GM12891 (cell line): Measurements from ENCODE around the gene UPF1.

Experiments used
- DNase-seq: peaks from one replicate; pipeline ENCODE4 v3.0.0; 2011; ENCODE audit warnings: low spot score; ENCODE audit not compliant: insufficient read length
- FAIRE-seq: peaks from 2 replicates; lab custom pipeline; 2011; peaks lifted over from hg19 to GRCh38; lab: Jason Lieb, UNC
- PAX5 ChIP-seq: IDR thresholded peaks from 2 replicates; pipeline ENCODE4 v1.6.1; 2011; ENCODE audit warnings: low read length, moderate library complexity, mild to moderate bottlenecking; ENCODE audit not compliant: insufficient read depth, severe bottlenecking
- POLR2A ChIP-seq: IDR thresholded peaks from 2 replicates; pipeline ENCODE4 v1.6.1; 2011; ENCODE audit warnings: low read depth, low read length, control low read depth
- POLR2AphosphoS5 ChIP-seq: IDR thresholded peaks from 2 replicates; pipeline ENCODE4 v1.6.1; 2011; ENCODE audit warnings: low read depth, low read length, control low read depth
- POU2F2 ChIP-seq: IDR thresholded peaks from 2 replicates; pipeline ENCODE4 v1.6.1; 2011; ENCODE audit warnings: low read depth, mild to moderate bottlenecking, control low read depth, low read length, moderate library complexity
- SPI1 ChIP-seq: IDR thresholded peaks from 2 replicates; pipeline ENCODE4 v1.6.1; 2011; ENCODE audit warnings: low read depth, low read length, control low read depth
- TAF1 ChIP-seq: IDR thresholded peaks from 2 replicates; pipeline ENCODE4 v1.6.1; 2011; ENCODE audit warnings: low read depth, low read length, control low read depth

Gene UPF1

DNA sequence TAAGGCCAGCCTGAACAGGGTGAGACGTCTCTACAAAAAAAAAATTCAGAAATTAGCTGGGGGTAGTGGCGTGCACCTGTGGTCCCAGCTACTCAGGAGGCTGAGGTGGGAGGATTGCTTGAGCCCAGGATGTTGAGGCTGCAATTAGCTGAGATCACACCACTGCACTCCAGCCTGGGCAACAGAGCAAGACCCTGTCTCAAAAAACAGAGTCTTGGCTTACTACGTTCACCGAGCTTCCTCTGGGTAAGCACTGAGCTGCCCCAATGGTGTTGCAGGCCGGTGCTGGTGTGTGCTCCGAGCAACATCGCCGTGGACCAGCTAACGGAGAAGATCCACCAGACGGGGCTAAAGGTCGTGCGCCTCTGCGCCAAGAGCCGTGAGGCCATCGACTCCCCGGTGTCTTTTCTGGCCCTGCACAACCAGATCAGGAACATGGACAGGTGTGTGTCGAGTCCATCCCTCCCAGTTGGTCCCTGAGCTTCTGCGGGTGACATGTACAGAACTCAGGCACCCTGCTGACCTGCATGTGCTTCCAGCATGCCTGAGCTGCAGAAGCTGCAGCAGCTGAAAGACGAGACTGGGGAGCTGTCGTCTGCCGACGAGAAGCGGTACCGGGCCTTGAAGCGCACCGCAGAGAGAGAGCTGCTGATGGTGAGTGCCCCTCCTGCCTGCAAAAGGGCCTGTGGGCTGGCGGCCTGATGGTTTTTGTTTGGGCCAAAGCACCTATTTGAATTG lies 24.1 kb downstream of the UPF1 start:
- no peak for FAIRE-seq
- TF ChIP-seq POLR2A: no peak
- no peak for TF ChIP-seq SPI1
- TF ChIP-seq PAX5: no peak
- TF ChIP-seq POLR2AphosphoS5: no peak
- TF ChIP-seq TAF1: no peak
- TF ChIP-seq POU2F2: no peak

DNA sequence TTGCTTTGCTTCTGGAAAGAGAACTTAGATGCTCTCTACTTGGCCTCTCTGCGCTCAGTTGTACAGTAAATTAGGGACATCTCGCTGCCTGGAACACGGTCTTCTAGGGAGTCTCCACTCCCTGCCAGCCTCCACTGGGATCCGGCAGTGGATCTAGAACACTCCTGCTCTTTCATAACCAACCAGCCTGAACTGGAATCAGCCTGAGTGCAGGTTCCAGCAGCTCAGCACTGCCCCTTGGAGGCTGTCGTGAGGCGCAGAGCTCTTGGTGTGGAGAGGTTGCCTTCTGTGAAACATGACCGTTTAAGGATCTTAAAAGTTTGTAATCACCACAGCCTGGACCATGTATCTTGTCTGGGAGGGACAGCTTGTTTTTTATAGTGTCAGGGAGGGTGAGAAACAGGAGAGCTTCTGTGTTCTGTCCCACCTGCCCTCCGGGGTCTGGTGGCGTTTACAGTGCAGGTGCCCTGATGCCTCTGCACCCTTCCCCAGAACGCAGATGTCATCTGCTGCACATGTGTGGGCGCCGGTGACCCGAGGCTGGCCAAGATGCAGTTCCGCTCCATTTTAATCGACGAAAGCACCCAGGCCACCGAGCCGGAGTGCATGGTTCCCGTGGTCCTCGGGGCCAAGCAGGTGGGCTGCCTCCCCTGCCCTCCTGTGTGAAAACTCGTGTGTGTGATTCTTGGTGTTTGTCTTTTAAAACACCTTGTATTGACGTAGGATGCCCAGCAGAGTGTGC lies 24.8 kb downstream of the UPF1 start:
- no peak for DNase-seq
- no peak for FAIRE-seq
- no peak for TF ChIP-seq POU2F2
- TF ChIP-seq TAF1: no peak
- no peak for TF ChIP-seq POLR2A
- no peak for TF ChIP-seq SPI1
- TF ChIP-seq PAX5: no peak
- TF ChIP-seq POLR2AphosphoS5: no peak

More for the DNA sequence above, 24.1 kb downstream of the UPF1 start:
- DNase-seq: no peak

DNA sequence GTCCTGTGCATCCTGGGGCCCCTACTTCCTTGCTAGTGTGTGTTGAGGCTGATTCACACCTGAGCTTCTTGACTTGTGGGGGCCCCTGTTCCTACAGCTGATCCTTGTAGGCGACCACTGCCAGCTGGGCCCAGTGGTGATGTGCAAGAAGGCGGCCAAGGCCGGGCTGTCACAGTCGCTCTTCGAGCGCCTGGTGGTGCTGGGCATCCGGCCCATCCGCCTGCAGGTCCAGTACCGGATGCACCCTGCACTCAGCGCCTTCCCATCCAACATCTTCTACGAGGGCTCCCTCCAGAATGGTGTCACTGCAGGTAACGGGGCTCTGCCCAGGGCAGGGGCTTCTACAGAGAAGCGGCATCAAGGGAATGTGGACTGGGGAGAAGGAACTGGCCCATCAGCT lies 25.5 kb downstream of the UPF1 start:
- FAIRE-seq (no peak), DNase-seq (no peak)
- TF ChIP-seq POLR2A: no peak

DNA sequence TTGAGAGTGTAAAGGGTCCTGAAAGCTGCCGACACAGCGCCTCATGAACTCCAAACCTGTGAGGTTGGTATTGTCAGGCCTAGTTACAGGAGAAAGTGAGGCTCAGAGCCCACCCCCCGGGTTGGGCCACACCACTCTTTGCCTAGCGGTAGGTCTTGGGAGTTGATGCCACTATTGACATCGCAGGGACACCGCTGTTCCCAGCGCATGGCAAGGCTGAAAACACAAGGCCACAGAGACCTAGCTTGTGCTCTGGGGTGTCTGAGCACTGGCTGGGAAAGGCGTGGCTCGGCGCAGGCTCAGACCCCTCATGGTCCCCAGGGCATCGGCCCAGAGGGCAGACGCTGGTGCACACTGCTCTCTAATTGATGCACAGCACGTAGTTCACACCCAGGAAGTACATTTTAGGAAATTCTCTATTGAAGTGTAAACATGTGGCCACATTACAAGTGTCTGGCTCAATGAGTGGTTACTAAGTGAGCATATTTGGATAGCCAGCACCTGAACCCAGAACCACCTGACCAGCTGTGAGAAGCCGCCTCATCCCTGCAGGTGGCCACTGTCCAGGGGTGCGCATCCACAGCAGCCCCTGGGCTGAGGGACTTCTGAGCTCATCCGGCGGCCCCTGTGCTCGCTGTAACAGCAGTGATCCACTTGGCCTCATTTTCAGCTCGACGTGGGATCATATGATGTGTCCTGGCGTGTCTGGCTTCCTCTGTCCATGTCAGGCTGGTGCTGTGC lies 27.3 kb downstream of the UPF1 start:
- no peak for FAIRE-seq
- TF ChIP-seq POLR2AphosphoS5 (peak; percentile 21; the same call in 1 of the 2 replicates), POLR2A (no peak; the same call in 1 of the 2 replicates)
- DNase-seq: no peak

DNA sequence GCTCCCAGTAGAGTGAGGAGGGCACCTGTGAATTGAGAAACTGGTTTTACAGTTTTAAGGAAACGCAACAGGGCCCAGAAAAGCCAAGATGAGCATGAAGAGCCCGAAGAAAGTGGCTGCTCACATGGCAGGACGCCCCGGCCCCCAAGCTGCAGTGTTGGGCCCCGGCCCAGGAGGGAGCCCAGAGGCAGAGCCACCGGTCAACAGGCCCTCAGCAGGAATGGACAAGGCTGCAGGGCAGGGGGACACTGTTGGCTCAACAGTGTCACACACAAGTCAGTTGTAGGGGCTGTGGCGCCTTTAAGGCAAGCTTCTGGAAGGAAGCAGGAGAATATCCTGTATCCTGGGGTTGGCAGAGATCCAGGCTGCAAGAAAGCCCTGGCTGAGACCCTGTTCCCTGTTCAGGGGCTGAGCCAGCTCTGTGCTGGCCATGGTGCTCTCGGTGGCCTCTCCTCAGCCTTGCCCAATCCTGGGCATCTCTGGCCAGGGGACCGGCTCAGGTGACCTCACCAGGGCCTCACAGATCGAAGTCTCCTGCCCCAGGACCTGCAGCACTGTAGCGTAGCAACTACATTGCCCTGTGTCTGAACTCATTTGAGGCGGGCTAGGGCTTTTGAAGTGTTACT lies 28.0 kb downstream of the UPF1 start:
- FAIRE-seq: no peak
- DNase-seq: no peak
- TF ChIP-seq POLR2AphosphoS5 (no peak), SPI1 (no peak), TAF1 (no peak), POU2F2 (no peak), PAX5 (no peak), POLR2A (no peak)

DNA sequence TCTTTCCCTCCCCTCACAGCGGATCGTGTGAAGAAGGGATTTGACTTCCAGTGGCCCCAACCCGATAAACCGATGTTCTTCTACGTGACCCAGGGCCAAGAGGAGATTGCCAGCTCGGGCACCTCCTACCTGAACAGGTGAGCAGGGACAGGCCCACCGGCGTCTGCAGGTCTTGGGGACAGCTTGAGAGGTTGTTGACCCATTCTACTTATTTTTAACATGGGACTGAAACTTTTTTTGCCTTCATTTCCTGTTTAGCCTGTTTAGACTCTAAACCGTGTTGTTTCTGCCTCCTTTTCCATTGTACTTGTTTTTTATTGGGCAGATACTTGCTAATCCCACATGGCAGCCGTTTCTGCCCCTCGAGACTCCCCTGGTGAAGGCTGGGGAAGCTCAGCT lies 28.5 kb downstream of the UPF1 start:
- TF ChIP-seq PAX5 (no peak), SPI1 (no peak), POU2F2 (no peak), POLR2AphosphoS5 (no peak), TAF1 (no peak), POLR2A (no peak)
- FAIRE-seq (no peak), DNase-seq (no peak)

DNA sequence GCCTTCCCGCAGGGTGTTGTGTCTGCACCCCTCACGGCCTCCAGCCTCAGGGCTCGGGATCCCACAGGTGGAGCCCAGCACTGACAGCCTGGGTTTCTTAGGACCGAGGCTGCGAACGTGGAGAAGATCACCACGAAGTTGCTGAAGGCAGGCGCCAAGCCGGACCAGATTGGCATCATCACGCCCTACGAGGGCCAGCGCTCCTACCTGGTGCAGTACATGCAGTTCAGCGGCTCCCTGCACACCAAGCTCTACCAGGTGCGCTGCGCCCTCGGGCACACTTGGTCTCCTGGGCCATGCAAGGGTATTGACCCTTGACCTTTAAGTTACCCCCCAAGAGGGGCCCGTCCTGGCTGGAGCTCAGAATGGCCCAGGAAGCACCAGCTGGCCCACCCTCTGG lies 29.0 kb downstream of the UPF1 start:
- DNase-seq (no peak), FAIRE-seq (no peak)
- TF ChIP-seq POLR2AphosphoS5: no peak
- TF ChIP-seq SPI1: no peak
- no peak for TF ChIP-seq TAF1
- no peak for TF ChIP-seq POU2F2
- no peak for TF ChIP-seq POLR2A
- no peak for TF ChIP-seq PAX5

DNA sequence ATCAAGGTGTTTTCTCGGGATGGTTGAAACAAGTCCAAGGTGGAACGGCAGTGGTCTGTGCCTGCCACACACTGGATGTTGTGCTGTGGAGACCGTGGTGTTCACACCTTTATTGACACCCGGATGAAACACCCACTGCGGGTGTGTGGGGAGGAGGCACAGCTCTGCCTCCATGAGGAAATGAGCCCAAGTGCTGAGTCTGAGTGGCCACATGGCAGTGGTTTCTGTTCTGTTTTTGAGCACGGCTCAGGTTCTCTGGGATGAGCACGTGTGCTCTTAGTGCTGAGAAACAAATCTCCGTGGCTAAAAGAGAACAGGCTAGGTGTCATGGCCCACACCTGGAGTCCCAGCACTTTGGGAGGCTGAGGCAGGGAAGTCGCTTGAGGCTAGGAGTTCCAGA lies 29.5 kb downstream of the UPF1 start:
- FAIRE-seq: peak; percentile 61
- TF ChIP-seq SPI1 (peak; percentile 70), TAF1 (no peak)
- no peak for DNase-seq

DNA sequence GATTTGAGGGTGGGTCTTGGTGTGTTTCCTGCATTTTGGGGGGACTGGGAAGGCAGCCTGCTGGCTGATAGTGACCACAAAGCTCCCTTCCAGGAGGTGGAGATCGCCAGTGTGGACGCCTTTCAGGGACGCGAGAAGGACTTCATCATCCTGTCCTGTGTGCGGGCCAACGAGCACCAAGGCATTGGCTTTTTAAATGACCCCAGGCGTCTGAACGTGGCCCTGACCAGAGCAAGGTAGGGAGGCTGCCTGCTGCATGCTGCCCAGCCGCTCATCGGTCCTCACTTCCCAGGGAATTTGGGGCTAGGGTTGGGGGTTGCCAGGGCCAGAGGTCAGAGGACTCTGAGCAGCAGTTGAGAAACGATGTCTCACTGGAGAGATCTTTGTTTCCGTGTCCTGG lies 30.2 kb downstream of the UPF1 start:
- no peak for TF ChIP-seq SPI1
- no peak for TF ChIP-seq POLR2AphosphoS5
- no peak for TF ChIP-seq POU2F2
- TF ChIP-seq TAF1: no peak
- no peak for TF ChIP-seq POLR2A
- TF ChIP-seq PAX5: no peak
- no peak for DNase-seq
- no peak for FAIRE-seq
